Fibroblast of mammary gland (primary cell): ENCODE measurements around the gene KNOP1.

ENCODE experiments used
- DNase-seq: peaks from one replicate; pipeline ENCODE4 v3.0.0-alpha.2; 2010; ENCODE audit warnings: low read depth
- H3K4me3 ChIP-seq: 2 replicates; pipeline ENCODE4 v1.5.1; 2011; ENCODE audit warnings: low read depth, mild to moderate bottlenecking, low read length, moderate library complexity; ENCODE audit not compliant: control insufficient read depth
- TF ChIP-seq, protein P1 (sequence below): conservative IDR thresholded peaks from 2 replicates; pipeline ENCODE4 v1.5.1; 2011; ENCODE audit warnings: low read depth, low read length, inconsistent platforms; ENCODE audit not compliant: control insufficient read depth, insufficient read depth

The KNOP1 gene

DNA sequence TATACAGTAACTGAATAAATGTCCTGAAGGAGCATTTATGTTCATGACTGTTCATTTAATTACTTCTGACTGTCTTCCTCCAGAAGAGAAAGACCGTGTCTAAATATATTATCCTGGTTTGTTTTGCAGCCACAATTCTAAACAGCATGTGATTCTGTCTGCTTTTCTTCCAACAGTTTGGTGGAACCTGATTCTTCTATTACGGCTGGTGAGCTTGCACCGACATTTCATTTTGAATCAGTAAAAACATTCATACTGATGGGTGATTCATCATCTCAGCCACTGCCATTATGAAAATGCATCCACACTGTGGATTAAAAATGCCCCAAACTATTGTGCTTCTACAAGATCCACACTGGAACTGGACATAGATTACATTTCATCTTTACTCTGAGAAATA is 16.9 kb downstream of the KNOP1 start:
- H3K4me3 ChIP-seq = no peak overlapping the region
- TF ChIP-seq, protein P1, sequence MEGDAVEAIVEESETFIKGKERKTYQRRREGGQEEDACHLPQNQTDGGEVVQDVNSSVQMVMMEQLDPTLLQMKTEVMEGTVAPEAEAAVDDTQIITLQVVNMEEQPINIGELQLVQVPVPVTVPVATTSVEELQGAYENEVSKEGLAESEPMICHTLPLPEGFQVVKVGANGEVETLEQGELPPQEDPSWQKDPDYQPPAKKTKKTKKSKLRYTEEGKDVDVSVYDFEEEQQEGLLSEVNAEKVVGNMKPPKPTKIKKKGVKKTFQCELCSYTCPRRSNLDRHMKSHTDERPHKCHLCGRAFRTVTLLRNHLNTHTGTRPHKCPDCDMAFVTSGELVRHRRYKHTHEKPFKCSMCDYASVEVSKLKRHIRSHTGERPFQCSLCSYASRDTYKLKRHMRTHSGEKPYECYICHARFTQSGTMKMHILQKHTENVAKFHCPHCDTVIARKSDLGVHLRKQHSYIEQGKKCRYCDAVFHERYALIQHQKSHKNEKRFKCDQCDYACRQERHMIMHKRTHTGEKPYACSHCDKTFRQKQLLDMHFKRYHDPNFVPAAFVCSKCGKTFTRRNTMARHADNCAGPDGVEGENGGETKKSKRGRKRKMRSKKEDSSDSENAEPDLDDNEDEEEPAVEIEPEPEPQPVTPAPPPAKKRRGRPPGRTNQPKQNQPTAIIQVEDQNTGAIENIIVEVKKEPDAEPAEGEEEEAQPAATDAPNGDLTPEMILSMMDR = no peak
- peak; percentile 30 for DNase-seq

DNA sequence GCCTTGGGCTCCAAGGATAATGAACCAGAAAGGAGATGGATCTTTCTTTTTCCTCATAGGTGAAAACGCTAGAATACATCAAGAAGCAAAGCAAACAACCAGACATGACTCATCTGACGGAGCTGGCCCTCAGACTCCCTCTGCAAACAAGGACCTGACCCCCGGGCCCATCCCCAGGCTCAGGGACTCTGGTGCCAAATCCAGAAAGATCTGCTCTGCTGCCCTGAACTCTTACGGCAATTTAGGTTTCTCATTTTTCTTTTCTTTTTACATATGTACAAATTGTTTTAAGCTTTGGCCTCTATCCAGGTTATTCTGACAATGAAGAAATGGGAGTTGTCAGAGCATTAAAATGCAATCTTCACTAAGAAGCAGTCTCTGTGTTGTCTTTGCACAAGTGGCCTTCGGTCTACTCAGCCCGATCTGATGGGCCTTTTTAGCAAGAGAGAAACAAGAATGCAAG is 17.7 kb downstream of the KNOP1 start:
- TF ChIP-seq, protein P1 = no peak
- H3K4me3 ChIP-seq = no peak overlapping the region
- peak; percentile 61 for DNase-seq

DNA sequence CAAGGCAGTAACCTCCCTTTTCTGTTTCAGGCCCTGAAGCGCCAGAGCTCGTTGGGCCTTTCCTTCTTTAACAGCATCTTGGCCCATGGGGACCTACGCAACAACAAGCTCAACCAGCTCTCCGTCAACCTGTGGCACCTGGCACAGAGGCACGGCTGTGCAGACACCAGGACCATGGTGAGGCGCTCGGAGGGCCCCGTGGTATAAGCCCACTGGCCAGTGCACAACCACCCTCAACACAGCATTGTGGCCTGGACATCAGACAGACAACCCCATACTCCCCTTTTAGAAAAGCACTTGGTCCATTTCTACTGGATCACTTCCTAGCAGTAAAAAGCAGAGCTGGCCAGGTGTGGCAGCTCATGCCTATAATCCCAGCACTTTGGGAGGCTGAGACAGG is 18.6 kb downstream of the KNOP1 start:
- no peak for DNase-seq
- TF ChIP-seq, protein P1 = no peak
- H3K4me3 ChIP-seq = no peak overlapping the region

DNA sequence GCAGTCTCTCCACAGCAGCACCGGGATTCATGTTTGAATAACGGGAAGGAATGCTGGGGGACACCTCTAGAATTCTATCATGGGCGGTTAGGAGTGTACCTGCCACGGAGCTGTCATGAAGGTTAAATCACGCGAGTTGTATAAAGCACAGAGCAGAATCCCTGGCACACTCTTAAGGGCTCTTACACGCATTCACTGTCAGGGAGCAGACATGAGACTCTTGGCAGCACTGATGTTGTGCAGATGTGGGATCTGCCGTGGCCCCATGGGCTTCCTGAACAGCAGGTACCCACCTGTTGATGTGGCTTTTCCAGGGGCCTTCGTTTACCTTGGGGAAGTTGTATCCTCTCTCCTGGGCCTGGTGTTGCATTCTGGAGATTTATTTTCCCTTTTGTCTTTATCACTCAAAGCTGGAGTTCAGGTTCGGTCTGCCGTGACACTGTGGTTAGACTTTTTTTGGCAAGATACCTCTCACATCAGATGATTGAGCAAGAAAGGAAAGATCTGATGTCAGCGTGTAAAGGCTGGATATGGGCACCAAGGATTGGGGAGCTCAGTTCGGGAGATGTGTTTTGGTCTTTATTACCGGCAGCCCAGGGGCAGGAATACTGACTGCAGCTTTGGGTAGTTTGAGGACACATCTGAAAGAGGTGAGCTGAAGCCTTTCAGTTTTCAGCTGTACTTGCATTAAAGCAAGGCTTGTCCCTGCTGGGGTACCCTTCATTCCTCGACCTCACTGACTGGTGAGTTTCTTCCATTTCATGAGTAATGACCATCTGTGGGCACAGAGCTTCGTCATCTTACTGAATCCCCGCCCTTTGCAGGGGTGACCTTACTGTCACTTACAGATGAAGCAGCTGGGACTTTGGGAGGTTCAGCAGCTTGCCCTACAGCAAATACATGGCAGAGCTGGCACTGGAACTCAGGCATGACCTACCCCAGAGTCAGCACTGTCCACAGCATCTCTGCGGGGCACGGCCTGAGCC is 19.3 kb downstream of the KNOP1 start:
- DNase-seq = peak; percentile 68
- H3K4me3 ChIP-seq = no peak overlapping the region
- TF ChIP-seq, protein P1 = no peak

DNA sequence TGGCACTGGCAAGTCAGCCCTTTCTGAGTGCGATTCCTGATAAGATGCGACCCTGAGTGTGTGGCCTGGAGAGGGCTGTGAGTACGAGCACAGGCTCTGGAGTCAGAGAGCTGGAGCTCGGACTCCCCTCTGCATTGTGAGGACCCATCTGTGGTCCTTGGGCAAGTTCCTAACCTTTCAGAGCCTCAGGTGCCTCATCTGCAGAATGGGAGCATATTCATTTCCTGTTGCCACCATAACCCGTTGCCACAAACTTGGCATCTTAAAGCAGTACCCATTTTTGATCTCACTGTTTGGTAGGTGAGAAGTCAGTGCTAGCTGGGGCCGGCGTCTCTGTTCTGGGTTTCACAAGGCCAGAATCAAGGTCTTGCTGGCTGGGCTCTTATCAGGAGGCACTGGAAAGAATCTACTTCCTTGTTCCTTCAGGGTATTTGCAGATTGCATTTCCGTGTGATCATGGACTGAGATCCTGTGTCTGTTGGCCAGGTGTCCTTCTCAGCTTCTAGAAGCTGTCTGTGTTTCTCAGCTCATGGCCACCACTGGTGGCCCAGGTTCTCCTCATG is 20.2 kb downstream of the KNOP1 start:
- H3K4me3 ChIP-seq = no peak overlapping the region
- no peak for DNase-seq
- TF ChIP-seq, protein P1 = no peak

DNA sequence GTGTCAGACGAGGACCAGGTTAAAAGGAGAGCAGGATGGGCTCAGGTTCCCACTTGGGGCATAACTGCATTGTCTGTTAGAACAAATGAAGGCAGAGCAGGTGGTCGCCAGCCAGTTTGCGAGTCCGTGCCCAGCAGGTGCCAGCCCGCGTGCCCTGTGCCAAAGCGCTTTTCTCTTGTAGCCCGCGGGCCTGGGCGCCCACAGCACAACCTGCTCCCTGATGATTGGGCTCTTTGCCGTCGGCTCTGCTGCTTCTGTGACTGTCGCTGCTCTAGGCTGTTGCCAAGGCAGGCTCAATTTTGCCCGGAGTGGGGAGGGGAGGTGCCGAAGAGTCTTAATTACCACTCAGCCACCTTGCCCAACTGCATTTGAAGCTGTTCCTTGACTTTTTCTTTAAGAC is 21.1 kb downstream of the KNOP1 start:
- DNase-seq = no peak
- H3K4me3 ChIP-seq = no peak overlapping the region
- TF ChIP-seq, protein P1 = no peak
